B cell (primary cell): ENCODE data around the gene ADGRV1. TPM values are rescaled to one million over a fixed set of nuclear protein-coding genes. Genes with fewer than 3 reads are reported as not detected.

Experiments used
- ATAC-seq: fragments of 200-7000 bp; cut with Tn5 transposase; one replicate; pipeline ENCODE4 v1.10.0; 2021; ENCODE audit warnings: low read depth, mild to moderate bottlenecking, moderate number of reproducible peaks, moderate library complexity
- CTCF ChIA-PET: fragments of 350-600 bp; sonication (Branson Sonifier 250); formaldehyde crosslinking; loops from one replicate; lab custom pipeline; 2021; ENCODE audit warnings: antibody characterized with exemption, inconsistent platforms; lab: Charles Lee
- POLR2A ChIA-PET: fragments of 350-600 bp; sonication (Branson Sonifier 250); formaldehyde crosslinking; loops from one replicate; lab custom pipeline; 2021; ENCODE audit warnings: antibody characterized with exemption; lab: Charles Lee
- DNase-seq: peaks from one replicate; pipeline ENCODE4 v3.0.0; 2013
- H2AFZ ChIP-seq: 2 replicates; pipeline ENCODE4 v1.6.1; 2012; ENCODE audit warnings: mild to moderate bottlenecking, low read depth, low read length; ENCODE audit not compliant: insufficient read depth, poor library complexity, severe bottlenecking
- H3K27ac ChIP-seq, 2 donors: 1 replicate in 1 of 2; 2 replicates in 1 of 2; pipeline ENCODE4 v1.5.1; 2012 to 2013; ENCODE audit warnings: low read length in 2 of 2, mild to moderate bottlenecking in 2 of 2, moderate library complexity in 1 of 2
- H3K27me3 ChIP-seq, 4 experiments: fragments of 200-600 bp in 1 of 4; sonication (generic) in 1 of 4; replicated peaks in 1 of 4; 1 replicate in 2 of 4; 2 replicates in 2 of 4; pipeline versions ENCODE4 v1.6.1 to v1.7.0; 2013 to 2016; ENCODE audit warnings: low read length in 3 of 4, mild to moderate bottlenecking in 2 of 4, mixed read lengths in 1 of 4, moderate library complexity in 1 of 4; ENCODE audit not compliant: insufficient read depth in 4 of 4, control insufficient read depth in 3 of 4; ENCODE audit errors: control extremely low read depth in 1 of 4
- H3K36me3 ChIP-seq, 2 experiments: replicated peaks in 1 of 2; 1 replicate in 1 of 2; 2 replicates in 1 of 2; pipeline versions ENCODE4 v1.6.1 to v1.7.1; 2013; ENCODE audit warnings: low read length in 1 of 2; ENCODE audit not compliant: insufficient read depth in 2 of 2, control insufficient read depth in 1 of 2; ENCODE audit errors: control extremely low read depth in 1 of 2, extremely low read depth in 1 of 2
- H3K4me1 ChIP-seq, 2 donors: fragments of 200-600 bp in 1 of 2; sonication (generic) in 1 of 2; 1 replicate in 1 of 2; 2 replicates in 1 of 2; pipeline versions ENCODE4 v1.5.1 to v1.6.1; 2013 to 2017; ENCODE audit warnings: low read length in 2 of 2; ENCODE audit not compliant: control insufficient read depth in 2 of 2, insufficient read depth in 2 of 2
- H3K4me2 ChIP-seq: replicated peaks from 2 replicates; pipeline ENCODE3; 2012; ENCODE audit warnings: mild to moderate bottlenecking, low read depth, low read length; ENCODE audit not compliant: poor library complexity, severe bottlenecking
- H3K4me3 ChIP-seq, 5 experiments: fragments of 200-600 bp in 1 of 5; sonication (generic) in 1 of 5; 1 replicate in 3 of 5; 2 replicates in 2 of 5; pipeline versions ENCODE4 v1.5.1 to v1.7.0; 2011 to 2016; ENCODE audit warnings: low read length in 4 of 5, mild to moderate bottlenecking in 4 of 5, low read depth in 2 of 5, control low read depth in 1 of 5, moderate library complexity in 1 of 5; ENCODE audit not compliant: insufficient read depth in 1 of 5; ENCODE audit errors: control extremely low read depth in 1 of 5, extremely low read depth in 1 of 5
- H3K79me2 ChIP-seq: fragments of 200-600 bp; sonication (generic); one replicate; pipeline ENCODE4 v1.6.0; 2016; ENCODE audit warnings: low read length; ENCODE audit not compliant: control insufficient read depth, insufficient read depth
- H3K9ac ChIP-seq: fragments of 200-600 bp; sonication (generic); 2 replicates; pipeline ENCODE4 v1.6.1; 2017; ENCODE audit warnings: mild to moderate bottlenecking, low read length, moderate library complexity
- H3K9me3 ChIP-seq, 3 donors: one replicate each; pipeline versions ENCODE4 v1.6.1 to v1.7.1; 2013; ENCODE audit warnings: low read length in 2 of 3; ENCODE audit not compliant: control insufficient read depth in 2 of 3, insufficient read depth in 1 of 3; ENCODE audit errors: control extremely low read depth in 1 of 3
- H4K20me1 ChIP-seq: 2 replicates; pipeline ENCODE4 v1.6.0; 2012; ENCODE audit warnings: mild to moderate bottlenecking, low read length; ENCODE audit not compliant: insufficient read depth, control insufficient read depth, poor library complexity, severe bottlenecking
- H3K27ac Mint-ChIP-seq: one replicate; pipeline ENCODE4 v1.8.0; 2021; ENCODE audit warnings: mixed read lengths
- H3K27me3 Mint-ChIP-seq: one replicate; pipeline ENCODE4 v1.8.0; 2021; ENCODE audit warnings: mixed read lengths
- H3K4me1 Mint-ChIP-seq: one replicate; pipeline ENCODE4 v1.8.0; 2021; ENCODE audit warnings: mixed read lengths
- H3K4me3 Mint-ChIP-seq: one replicate; pipeline ENCODE4 v1.8.0; 2021; ENCODE audit warnings: mixed read lengths
- H3K9me3 Mint-ChIP-seq: one replicate; pipeline ENCODE4 v1.8.0; 2022; ENCODE audit warnings: mixed read lengths; ENCODE audit not compliant: insufficient read depth
- EZH2 ChIP-seq: IDR thresholded peaks from 2 replicates; pipeline ENCODE4 v1.6.1; 2012; ENCODE audit warnings: borderline replicate concordance, low read depth, mild to moderate bottlenecking, moderate library complexity, low read length; ENCODE audit not compliant: insufficient read depth, poor library complexity, severe bottlenecking
- WGBS: methylation state at CpG from one replicate; pipeline ENCODE4 v1.1.5; 2013; ENCODE audit warnings: missing lambda C conversion rate; ENCODE audit not compliant: insufficient coverage; 5-methylcytosine and 5-hydroxymethylcytosine counted together
- intact Hi-C: fragments of 100-400 bp; cut with micrococcal nuclease; formaldehyde crosslinking; loops from one replicate; pipeline ENCODE4 v1.10.0; 2022
- polyA plus RNA-seq: library from polyadenylated mRNA; depleted of rRNA; stranded (reverse); fragments of >200 nt; gene quantifications from 2 replicates; pipeline ENCODE4 v1.2.3, GENCODE V29; 2012
- total RNA-seq, 2 donors: library from RNA; stranded (reverse); fragments of 120-200 nt in 1 of 2; gene quantifications; 1 replicate in 1 of 2; 2 replicates in 1 of 2; pipeline versions ENCODE4 v1.2.3 to v1.2.4, GENCODE V29; 2013 to 2022
- TF ChIP-seq, protein P1 (sequence below): fragments of 200-600 bp; IDR thresholded peaks from one replicate; pipeline ENCODE4 v1.8.0; 2022; ENCODE audit warnings: antibody characterized with exemption, mild to moderate bottlenecking

ADGRV1 gene
- total and polyA plus RNA-seq, 2 donors (not counting 1 experiment from before 2014, with no cell fraction given) = 0.07 TPM; not detected in 1

DNA sequence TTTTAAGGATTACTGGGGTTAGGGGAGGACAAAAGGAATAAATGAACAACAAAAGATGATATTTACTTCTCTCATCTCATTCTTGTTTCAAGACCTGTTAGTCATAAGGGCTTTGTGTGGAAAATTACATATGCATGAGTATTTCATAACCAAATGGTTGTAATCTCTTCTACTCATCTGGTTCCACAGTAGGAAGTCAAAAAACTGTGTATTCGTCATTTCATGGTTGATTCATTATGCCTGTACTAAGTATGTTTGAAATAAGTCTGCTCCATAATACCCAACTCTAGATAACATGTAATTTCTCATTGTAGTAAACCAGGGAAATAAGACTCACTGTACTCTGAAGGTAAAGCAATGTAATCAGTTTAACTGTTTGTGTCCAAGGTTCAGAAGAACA lies 611.7 kb downstream of the ADGRV1 start:
- H3K4me3 ChIP-seq = no peak overlapping the region
- H3K79me2 ChIP-seq = no peaks in the 10 kb centered on the region
- H3K27me3 ChIP-seq = peaks cover 0 to 4% (median 0%) of the 10 kb centered on the region in 4 experiments
- ChIA-PET POLR2A (no interaction called here), CTCF (no interaction called here)
- TF ChIP-seq, protein P1, sequence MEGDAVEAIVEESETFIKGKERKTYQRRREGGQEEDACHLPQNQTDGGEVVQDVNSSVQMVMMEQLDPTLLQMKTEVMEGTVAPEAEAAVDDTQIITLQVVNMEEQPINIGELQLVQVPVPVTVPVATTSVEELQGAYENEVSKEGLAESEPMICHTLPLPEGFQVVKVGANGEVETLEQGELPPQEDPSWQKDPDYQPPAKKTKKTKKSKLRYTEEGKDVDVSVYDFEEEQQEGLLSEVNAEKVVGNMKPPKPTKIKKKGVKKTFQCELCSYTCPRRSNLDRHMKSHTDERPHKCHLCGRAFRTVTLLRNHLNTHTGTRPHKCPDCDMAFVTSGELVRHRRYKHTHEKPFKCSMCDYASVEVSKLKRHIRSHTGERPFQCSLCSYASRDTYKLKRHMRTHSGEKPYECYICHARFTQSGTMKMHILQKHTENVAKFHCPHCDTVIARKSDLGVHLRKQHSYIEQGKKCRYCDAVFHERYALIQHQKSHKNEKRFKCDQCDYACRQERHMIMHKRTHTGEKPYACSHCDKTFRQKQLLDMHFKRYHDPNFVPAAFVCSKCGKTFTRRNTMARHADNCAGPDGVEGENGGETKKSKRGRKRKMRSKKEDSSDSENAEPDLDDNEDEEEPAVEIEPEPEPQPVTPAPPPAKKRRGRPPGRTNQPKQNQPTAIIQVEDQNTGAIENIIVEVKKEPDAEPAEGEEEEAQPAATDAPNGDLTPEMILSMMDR = no peak
- no peak for TF ChIP-seq EZH2
- no peak overlapping the region for H3K27ac ChIP-seq
- no peaks in the 10 kb centered on the region for H3K9me3 ChIP-seq
- H2AFZ ChIP-seq = no peak overlapping the region
- Mint-ChIP-seq H3K4me1 (no peaks in the 10 kb centered on the region), H3K9me3 (no peaks in the 10 kb centered on the region), H3K4me3 (no peak overlapping the region), H3K27ac (no peak overlapping the region), H3K27me3 (peaks cover 12% of the 10 kb centered on the region)
- intact Hi-C loops = no loop called here
- DNase-seq (no peak), ATAC-seq (no peak)
- H3K4me1 ChIP-seq = no peaks in the 10 kb centered on the region
- H4K20me1 ChIP-seq = no peaks in the 10 kb centered on the region
- no peaks in the 10 kb centered on the region for H3K36me3 ChIP-seq
- H3K9ac ChIP-seq = no peak overlapping the region
- H3K4me2 ChIP-seq = no peak overlapping the region
- WGBS = no CpG with 5 or more reads among the region's 1 CpG

DNA sequence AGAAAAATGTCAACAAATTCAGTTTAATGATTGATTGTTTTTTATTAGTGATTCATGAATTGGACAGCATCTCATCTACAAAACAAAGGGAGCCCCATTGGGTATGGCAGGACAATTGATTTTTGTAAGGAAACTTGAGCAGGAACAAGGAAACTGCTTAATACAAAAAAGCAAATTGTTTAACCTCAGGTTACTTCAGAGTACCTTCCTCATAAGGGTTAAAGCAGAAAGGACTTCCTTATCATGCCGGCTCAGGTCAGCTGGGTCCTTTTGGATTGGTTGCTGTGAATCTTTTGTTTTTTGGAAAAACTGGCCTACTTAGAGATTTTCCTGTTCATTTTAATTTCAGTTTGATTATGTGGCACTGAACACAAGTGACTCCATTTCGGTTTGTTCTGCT lies 612.7 kb downstream of the ADGRV1 start:
- POLR2A ChIA-PET = no interaction called here
- Mint-ChIP-seq H3K27me3 (peaks cover 12% of the 10 kb centered on the region), H3K9me3 (no peaks in the 10 kb centered on the region), H3K4me1 (peaks cover 1% of the 10 kb centered on the region), H3K4me3 (no peak overlapping the region), H3K27ac (no peak overlapping the region)
- no peaks in the 10 kb centered on the region for H3K9me3 ChIP-seq
- intact Hi-C loops = no loop called here
- no peak overlapping the region for H3K9ac ChIP-seq
- no CpG with 5 or more reads among the region's 2 CpGs for WGBS
- H3K4me3 ChIP-seq = no peak overlapping the region
- no peaks in the 10 kb centered on the region for H3K4me1 ChIP-seq
- H4K20me1 ChIP-seq = no peaks in the 10 kb centered on the region
- no peak for ATAC-seq
- no peak overlapping the region for H3K4me2 ChIP-seq
- CTCF ChIA-PET = no interaction called here
- H3K36me3 ChIP-seq = no peaks in the 10 kb centered on the region
- DNase-seq = no peak
- H3K27ac ChIP-seq = no peak overlapping the region
- H3K27me3 ChIP-seq = peaks cover 0 to 4% (median 0%) of the 10 kb centered on the region in 4 experiments
- no peaks in the 10 kb centered on the region for H3K79me2 ChIP-seq
- no peak overlapping the region for H2AFZ ChIP-seq
- TF ChIP-seq, protein P1 = no peak
- no peak for TF ChIP-seq EZH2
